ENCODE measurements around the gene TRAPPC12.

DNA sequence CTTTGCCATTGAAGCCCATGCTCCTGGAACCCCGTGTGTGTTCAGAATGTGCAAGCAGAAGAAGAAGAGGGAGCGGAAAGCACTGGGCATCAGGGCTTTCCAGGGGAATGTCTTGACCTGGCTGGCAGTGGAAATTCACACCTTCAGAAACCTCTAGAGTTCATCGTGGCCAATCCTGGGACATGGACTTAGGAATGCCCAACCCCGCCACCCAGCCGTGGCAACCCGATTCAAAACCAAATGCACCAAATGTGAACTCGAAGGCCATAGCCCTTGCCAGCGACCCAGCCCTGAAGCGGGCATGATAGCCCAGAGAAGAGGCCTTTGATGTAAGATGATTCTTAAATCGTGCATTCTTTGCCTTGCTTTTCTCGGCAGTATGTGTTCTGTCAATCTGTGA is 70.4 kb downstream of the TRAPPC12 start:
- no peak for TF ChIP-seq GATA2 (IDR thresholded peaks at IDR 0.05; ENCODE audit: low read depth, low read length)
- TF ChIP-seq GATA3 (IDR thresholded peaks at IDR 0.05; ENCODE audit: low read depth, low read length), result no peak

Measured in SH-SY5Y (cell line).